NB4 (cell line): Measurements from ENCODE around the gene AGPS.

Source experiments
- DNase-seq: peaks from one replicate; pipeline ENCODE4 v3.0.0; 2010; ENCODE audit warnings: low read depth
- H3K4me3 ChIP-seq: one replicate; pipeline ENCODE4 v1.5.1; 2011; ENCODE audit warnings: mild to moderate bottlenecking, low read depth, low read length, moderate library complexity
- CTCF ChIP-seq: IDR thresholded peaks from one replicate; pipeline ENCODE4 v1.5.1; 2012; ENCODE audit warnings: low read depth, low read length
- MAX ChIP-seq: IDR thresholded peaks from 2 replicates; pipeline ENCODE4 v1.6.1; 2011; ENCODE audit warnings: low read depth, low read length
- MYC ChIP-seq: IDR thresholded peaks from 2 replicates; pipeline ENCODE4 v1.6.1; 2011; ENCODE audit warnings: low read depth, low read length
- POLR2A ChIP-seq: IDR thresholded peaks from 2 replicates; pipeline ENCODE4 v1.6.1; 2011; ENCODE audit warnings: mild to moderate bottlenecking; ENCODE audit not compliant: insufficient read length; ENCODE audit errors: extremely low read depth

AGPS gene

GRCh38 chr2:177400337-177400923 is 7.9 kb downstream of the AGPS start:
- no peak for TF ChIP-seq MYC
- no peak overlapping the region for H3K4me3 ChIP-seq
- no peak for DNase-seq

GRCh38 chr2:177402096-177402495 is 9.5 kb downstream of the AGPS start:
- TF ChIP-seq CTCF (no peak), MYC (no peak)

GRCh38 chr2:177403838-177404237 is 11.3 kb downstream of the AGPS start:
- H3K4me3 ChIP-seq, result no peak overlapping the region
- TF ChIP-seq MYC, result no peak
- TF ChIP-seq MAX, result no peak
- no peak for TF ChIP-seq CTCF
- TF ChIP-seq POLR2A, result no peak
- no peak for DNase-seq

More at GRCh38 chr2:177402096-177402495, 9.5 kb downstream of the AGPS start:
- no peak for DNase-seq
- H3K4me3 ChIP-seq, result no peak overlapping the region

- TF ChIP-seq POLR2A (no peak), CTCF (no peak), MYC (no peak), MAX (no peak)
- no peak for DNase-seq
- no peak overlapping the region for H3K4me3 ChIP-seq
These were observed 11.7 kb downstream of the AGPS start for GRCh38 chr2:177404243-177404642.

- no peak for TF ChIP-seq MAX
- no peak for TF ChIP-seq POLR2A
- TF ChIP-seq MYC, result no peak
- no peak for TF ChIP-seq CTCF
- DNase-seq, result no peak
- no peak overlapping the region for H3K4me3 ChIP-seq
These were observed 12.6 kb downstream of the AGPS start for GRCh38 chr2:177405029-177405692.

GRCh38 chr2:177406182-177406581 is 13.6 kb downstream of the AGPS start:
- no peak for TF ChIP-seq MAX
- no peak for TF ChIP-seq CTCF
- H3K4me3 ChIP-seq, result no peak overlapping the region
- no peak for DNase-seq
